ENCODE measurements around the gene MANBA. TPM values are rescaled to one million over a fixed set of nuclear protein-coding genes. Genes with fewer than 3 reads are reported as not detected.

MANBA gene
- total and polyA plus RNA-seq, 2 of the 13 experiments (the other 11 are each of a cell fraction or from before 2014, with no cell fraction given) = 11.7 to 33.3 TPM

GRCh38 chr4:102733084-102733483, 27.7 kb downstream of the MANBA start (continued):
- TF ChIP-seq, protein P1, sequence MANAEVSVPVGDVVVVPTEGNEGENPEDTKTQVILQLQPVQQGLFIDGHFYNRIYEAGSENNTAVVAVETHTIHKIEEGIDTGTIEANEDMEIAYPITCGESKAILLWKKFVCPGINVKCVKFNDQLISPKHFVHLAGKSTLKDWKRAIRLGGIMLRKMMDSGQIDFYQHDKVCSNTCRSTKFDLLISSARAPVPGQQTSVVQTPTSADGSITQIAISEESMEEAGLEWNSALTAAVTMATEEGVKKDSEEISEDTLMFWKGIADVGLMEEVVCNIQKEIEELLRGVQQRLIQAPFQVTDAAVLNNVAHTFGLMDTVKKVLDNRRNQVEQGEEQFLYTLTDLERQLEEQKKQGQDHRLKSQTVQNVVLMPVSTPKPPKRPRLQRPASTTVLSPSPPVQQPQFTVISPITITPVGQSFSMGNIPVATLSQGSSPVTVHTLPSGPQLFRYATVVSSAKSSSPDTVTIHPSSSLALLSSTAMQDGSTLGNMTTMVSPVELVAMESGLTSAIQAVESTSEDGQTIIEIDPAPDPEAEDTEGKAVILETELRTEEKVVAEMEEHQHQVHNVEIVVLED (CRISPR knock-in tag; IDR thresholded peaks at IDR 0.05; ENCODE audit: borderline replicate concordance) = no peak

GRCh38 chr4:102732678-102733077, 28.1 kb downstream of the MANBA start:
- ChIA-PET CTCF (ENCODE audit: low intra/inter-chr PET ratio, low total read pairs) (no interaction called here), POLR2A (no interaction called here)
- no peak for ATAC-seq
- no peak overlapping the region for H2AFZ ChIP-seq (ENCODE audit: low read length)
- H4K20me1 ChIP-seq (ENCODE audit: insufficient read depth, low read length) = no peaks in the 10 kb centered on the region
- H3K4me3 ChIP-seq (replicated peaks in 1 of 3; ENCODE audit: insufficient read depth in 1 of 3, low read depth in 2 of 3, low read length in 3 of 3) = no peak overlapping the region
- peaks cover 13% of the 10 kb centered on the region for H3K79me2 ChIP-seq (ENCODE audit: insufficient read depth, low read length)
- H3K4me1 ChIP-seq (ENCODE audit: insufficient read depth, low read length) = peaks cover 51% of the 10 kb centered on the region
- no peak overlapping the region for H3K9ac ChIP-seq (ENCODE audit: insufficient read depth, low read depth, low read length)
- no peak overlapping the region for H3K4me2 ChIP-seq (ENCODE audit: low read depth, low read length)
- H3K36me3 ChIP-seq (replicated peaks in 1 of 2; ENCODE audit: control insufficient read depth in 1 of 2, insufficient read depth in 2 of 2, low read length in 2 of 2) = 0 out of 5 replicates have a peak, but pooled peaks cover 0 to 1% of the 10 kb centered on the region in 2 experiments
- intact Hi-C loops (cut with micrococcal nuclease; ENCODE audit: unreplicated experiment) = no loop called here
- H3K9me3 ChIP-seq (ENCODE audit: low read length) = no peaks in the 10 kb centered on the region
- no peak for FAIRE-seq
- WGBS (ENCODE audit: low lambda C conversion rate) = 98% methylated on average over 5 of the region's 5 CpGs
- in situ Hi-C loops (cut with HindIII; ENCODE audit: extremely low pct_ligation_motif_present, low pct_unique_long_range_greater_than_20kb) = no loop called here
- H3K27ac ChIP-seq (ENCODE audit: extremely low read length, insufficient read depth, low read length) = no peak overlapping the region
- no peaks in the 10 kb centered on the region for H3K27me3 ChIP-seq (ENCODE audit: control insufficient read depth in 1 of 2, insufficient read depth in 2 of 2, low read length in 2 of 2)
- no TSS peak for BruUV-seq (replicated peaks)
- DNase-seq (ENCODE audit: low spot score) = no peak
- no peak for TF ChIP-seq ZNF367 (CRISPR knock-in tag; IDR thresholded peaks at IDR 0.05; ENCODE audit: borderline replicate concordance)
- TF ChIP-seq ZNF792 (CRISPR knock-in tag; IDR thresholded peaks at IDR 0.05) = no peak
- no peak for TF ChIP-seq ZNF644 (CRISPR knock-in tag; IDR thresholded peaks at IDR 0.05; ENCODE audit: low read depth)
- TF ChIP-seq, protein P2, sequence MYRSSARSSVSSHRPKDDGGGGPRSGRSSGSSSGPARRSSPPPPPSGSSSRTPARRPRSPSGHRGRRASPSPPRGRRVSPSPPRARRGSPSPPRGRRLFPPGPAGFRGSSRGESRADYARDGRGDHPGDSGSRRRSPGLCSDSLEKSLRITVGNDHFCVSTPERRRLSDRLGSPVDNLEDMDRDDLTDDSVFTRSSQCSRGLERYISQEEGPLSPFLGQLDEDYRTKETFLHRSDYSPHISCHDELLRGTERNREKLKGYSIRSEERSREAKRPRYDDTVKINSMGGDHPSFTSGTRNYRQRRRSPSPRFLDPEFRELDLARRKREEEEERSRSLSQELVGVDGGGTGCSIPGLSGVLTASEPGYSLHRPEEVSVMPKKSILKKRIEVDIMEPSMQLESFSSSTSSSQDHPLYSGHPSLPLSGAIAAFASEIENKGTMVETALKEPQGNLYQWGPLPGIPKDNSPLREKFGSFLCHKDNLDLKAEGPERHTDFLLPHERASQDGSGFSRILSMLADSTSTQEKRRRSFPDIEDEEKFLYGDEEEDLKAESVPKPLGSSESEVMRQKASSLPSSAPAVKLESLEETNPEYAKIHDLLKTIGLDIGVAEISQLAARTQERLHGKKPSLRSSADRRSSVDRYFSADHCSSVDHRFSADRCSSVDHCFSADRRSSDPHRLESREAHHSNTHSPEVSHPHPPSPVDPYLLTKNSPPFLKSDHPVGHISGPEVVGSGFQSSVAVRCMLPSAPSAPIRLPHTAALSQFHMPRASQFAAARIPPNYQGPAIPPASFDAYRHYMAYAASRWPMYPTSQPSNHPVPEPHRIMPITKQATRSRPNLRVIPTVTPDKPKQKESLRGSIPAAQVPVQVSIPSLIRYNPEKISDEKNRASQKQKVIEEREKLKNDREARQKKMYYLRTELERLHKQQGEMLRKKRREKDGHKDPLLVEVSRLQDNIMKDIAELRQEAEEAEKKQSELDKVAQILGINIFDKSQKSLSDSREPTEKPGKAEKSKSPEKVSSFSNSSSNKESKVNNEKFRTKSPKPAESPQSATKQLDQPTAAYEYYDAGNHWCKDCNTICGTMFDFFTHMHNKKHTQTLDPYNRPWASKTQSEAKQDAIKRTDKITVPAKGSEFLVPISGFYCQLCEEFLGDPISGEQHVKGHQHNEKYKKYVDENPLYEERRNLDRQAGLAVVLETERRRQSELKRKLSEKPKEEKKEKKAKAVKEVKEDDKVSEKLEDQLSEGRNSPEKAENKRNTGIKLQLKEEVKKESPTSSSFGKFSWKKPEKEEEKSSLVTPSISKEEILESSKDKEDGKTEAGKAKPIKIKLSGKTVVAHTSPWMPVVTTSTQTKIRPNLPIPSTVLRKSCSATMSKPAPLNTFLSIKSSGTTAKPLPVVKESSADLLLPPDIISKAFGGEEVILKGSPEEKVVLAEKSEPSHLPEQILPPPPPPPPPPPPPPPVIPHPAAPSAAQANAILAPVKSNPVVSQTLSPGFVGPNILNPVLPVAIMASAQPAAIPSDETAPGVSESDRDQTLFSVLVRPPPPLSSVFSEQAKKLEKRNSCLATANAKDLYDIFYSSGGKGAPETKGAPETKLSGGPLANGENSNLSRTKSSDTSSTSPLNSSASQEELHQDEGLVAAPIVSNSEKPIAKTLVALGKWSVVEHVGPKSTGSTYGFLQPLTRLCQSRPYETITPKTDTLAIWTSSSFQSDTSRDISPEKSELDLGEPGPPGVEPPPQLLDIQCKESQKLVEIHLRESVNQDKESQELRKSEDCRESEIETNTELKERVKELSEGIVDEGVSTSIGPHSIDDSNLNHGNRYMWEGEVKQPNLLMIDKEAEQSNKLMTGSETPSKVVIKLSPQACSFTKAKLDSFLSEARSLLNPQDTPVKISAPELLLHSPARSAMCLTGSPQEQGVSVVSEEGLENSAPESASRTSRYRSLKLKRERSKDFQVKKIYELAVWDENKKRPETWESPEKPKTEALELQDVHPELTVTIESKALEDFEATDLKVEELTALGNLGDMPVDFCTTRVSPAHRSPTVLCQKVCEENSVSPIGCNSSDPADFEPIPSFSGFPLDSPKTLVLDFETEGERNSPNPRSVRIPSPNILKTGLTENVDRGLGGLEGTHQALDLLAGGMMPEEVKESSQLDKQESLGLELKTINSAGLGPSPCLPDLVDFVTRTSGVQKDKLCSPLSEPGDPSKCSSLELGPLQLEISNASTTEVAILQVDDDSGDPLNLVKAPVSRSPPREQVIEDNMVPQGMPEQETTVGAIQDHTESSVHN (CRISPR knock-in tag; IDR thresholded peaks at IDR 0.05) = no peak
- TF ChIP-seq ZNF484 (CRISPR knock-in tag; IDR thresholded peaks at IDR 0.05; ENCODE audit: borderline replicate concordance, low read depth) = no peak
- no peak for TF ChIP-seq ZNF501 (CRISPR knock-in tag; IDR thresholded peaks at IDR 0.05)
- TF ChIP-seq, protein P3, sequence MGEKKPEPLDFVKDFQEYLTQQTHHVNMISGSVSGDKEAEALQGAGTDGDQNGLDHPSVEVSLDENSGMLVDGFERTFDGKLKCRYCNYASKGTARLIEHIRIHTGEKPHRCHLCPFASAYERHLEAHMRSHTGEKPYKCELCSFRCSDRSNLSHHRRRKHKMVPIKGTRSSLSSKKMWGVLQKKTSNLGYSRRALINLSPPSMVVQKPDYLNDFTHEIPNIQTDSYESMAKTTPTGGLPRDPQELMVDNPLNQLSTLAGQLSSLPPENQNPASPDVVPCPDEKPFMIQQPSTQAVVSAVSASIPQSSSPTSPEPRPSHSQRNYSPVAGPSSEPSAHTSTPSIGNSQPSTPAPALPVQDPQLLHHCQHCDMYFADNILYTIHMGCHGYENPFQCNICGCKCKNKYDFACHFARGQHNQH (CRISPR knock-in tag; IDR thresholded peaks at IDR 0.05) = no peak
- no peak for TF ChIP-seq ZNF747 (CRISPR knock-in tag; IDR thresholded peaks at IDR 0.05; ENCODE audit: borderline replicate concordance)
- no peak for TF ChIP-seq ZNF703 (CRISPR knock-in tag; IDR thresholded peaks at IDR 0.05; ENCODE audit: borderline replicate concordance)
- TF ChIP-seq SRSF1 (optimal IDR thresholded peaks at IDR 0.05; ENCODE audit: low read depth, low read length) = no peak
